ENCODE measurements around the gene SGPP2.
"Not testable (repeated sequence)": the region's sequence is repeated elsewhere in the genome, so short reads cannot be mapped to it uniquely, and the experiment has no call there.

SGPP2 gene

GRCh38 chr2:222427646-222428301 is 3.4 kb downstream of the SGPP2 start:
- no peak for DNase-seq (ENCODE audit: low spot score)

DNA sequence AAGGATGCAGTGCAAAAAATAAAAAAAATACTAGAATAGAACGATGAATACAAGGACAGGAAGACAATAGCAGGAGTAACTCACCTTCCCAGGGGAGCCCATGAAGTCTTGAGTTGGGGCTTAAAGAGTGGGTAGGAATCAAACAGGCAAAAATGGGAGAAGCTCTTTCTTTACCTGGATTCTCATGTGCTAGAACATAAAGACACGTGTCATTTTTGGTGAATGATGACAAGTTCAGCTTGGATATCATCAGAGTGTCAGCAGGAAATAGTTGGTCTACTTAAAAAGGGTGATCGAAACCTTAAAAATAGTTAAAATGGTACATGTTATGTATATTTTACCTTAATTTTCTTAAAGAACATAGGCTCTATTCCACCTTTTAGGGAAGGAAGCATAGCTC is 5.7 kb downstream of the SGPP2 start:
- no peak for DNase-seq (ENCODE audit: low spot score)

- DNase-seq (ENCODE audit: low spot score), result no peak
Measured at GRCh38 chr2:222430681-222431080, 6.3 kb downstream of the SGPP2 start.

DNA sequence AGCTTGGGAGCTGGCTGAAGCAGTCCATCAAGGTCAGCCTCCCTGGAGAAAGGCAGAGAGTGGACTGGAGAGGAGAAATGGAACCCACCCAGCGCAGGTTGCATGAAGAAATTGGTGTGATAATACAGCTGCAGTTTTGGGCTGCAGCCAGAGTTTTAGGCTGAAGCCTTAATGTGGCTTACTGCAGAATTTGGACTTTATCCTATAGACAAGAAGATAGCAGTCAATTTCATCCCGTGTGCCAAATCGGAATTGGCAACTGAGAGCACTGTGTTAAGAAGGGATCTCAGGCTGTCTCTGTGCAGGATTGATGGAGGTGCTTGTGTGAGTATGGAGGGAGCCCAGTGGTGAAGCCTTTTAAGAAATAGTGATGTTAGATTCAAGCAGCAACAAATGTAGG is 7.5 kb downstream of the SGPP2 start:
- no peak for DNase-seq (ENCODE audit: low spot score)

DNA sequence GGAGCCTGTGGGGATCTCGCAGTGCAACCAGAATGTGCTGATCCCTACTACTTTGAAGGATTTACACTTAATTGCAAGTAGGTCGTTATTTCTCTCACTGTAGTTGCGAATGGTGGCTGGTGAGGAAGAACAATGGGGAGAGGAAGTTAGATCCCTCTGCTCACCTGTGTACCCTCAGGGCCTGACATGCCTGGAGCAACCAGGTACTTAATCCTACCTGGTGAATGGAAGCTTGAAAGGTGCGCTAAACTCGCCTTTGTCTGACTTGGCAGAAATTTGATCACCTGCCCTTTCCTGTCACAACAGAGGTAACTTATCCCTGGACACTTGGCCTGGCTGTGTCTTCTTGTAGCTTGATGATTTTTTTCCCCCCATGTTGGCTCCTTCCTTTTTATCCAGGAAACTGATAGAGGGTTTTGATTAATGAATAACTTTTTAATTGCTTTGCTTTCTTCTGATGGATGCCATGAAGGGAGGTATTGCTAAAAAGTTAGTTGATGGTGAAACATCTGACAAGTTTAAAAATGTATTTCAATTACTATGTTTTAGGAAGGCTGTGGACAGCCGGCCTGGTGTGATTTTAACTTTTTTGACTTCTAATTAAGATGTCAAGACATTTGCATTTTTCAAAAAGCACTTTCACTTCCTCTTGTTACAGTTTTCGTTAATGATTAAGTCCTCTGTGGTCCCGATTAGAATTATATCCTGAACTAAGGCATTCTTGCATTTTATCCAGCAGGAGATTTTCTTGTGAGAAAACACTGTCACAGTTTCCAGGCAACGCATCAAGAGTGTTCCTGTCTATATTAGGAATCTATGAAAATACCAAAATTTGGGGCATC is 9.2 kb downstream of the SGPP2 start:
- DNase-seq (ENCODE audit: low spot score), result no peak

- no peak for DNase-seq (ENCODE audit: low spot score)
Measured at GRCh38 chr2:222434204-222434603, 9.9 kb downstream of the SGPP2 start.

- DNase-seq (ENCODE audit: low spot score), result not testable (repeated sequence)
Measured at GRCh38 chr2:222435400-222436039, 11.2 kb downstream of the SGPP2 start.

- DNase-seq (ENCODE audit: low spot score), result no peak
Measured at GRCh38 chr2:222436040-222436413, 11.7 kb downstream of the SGPP2 start.

GRCh38 chr2:222439692-222440091 is 15.3 kb downstream of the SGPP2 start:
- DNase-seq (ENCODE audit: low spot score), result no peak

DNA sequence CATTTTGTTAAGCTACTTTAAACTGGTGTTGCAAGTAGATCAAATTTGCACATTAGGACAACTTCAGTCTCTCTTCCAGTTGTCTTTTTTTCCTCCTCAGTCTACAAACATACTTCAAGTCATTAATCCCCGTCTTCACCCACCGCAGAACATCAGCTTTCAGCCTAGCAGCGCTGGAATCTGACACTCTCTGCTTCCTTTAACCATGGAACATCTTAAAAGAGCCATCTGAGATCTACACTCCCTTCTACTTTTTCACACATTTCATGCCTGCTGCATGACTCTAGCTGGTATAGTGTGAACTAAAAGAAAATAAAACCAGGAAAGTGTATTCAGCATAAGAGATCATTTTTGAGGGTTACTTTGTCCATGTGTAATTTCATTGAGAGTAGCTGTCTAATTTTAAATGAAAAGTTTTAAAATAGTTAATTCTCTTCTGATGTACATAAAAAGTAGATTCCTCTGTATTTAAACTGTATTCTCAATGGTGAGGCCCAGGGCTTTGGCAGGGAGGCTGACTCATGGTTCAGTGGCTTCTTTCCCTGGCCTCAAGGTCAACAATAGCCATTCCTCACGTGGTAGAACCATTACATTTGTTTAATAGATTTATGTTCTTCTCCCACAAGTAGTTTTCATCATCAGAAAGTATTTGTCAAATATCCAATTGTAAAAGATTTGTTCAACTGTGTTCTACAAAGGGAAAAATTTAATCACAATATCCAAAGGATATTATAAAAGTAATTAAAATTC is 16.5 kb downstream of the SGPP2 start:
- DNase-seq (ENCODE audit: low spot score), result peak; percentile 28

DNA sequence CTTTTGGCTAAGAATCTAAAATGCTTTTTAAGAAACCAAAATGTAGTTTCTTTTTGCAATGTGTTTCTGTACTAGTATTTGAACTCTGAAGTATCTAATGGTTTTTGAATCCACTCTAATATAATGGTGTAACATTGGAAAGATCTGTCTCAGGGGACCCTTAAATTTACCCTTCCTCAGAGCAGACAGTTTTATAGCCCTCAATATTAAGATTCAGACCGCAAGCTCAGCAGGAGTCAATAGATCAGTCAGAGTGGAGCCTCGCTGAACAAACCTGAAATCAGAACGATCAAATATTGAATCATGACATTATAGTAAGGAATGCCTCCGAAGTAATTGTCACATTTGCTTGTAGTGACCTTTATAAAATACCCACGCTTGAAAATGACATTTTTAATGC is 18.3 kb downstream of the SGPP2 start:
- DNase-seq (ENCODE audit: low spot score), result no peak

DNA sequence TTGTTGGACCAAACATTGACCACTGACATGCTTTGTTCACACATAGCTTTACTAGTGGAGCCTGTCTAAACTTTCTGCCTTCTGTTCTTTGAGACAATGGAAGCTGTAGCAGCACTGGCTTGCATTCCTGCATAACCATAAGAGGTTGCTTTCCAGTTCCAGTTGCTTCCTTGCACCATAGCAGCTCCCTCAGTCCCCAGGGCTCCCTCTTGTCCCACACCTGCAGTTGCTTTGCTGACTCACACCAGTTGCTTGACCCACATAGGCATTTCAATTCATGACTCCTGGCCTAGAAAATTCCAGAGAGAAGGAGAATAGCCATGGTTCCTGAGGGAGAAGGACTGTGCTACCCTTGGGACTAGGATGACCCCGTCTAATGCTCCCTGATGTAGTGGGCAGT is 20.9 kb downstream of the SGPP2 start:
- DNase-seq (ENCODE audit: low spot score), result no peak

- DNase-seq (ENCODE audit: low spot score), result no peak
Measured at GRCh38 chr2:222447131-222447530, 22.8 kb downstream of the SGPP2 start.

DNA sequence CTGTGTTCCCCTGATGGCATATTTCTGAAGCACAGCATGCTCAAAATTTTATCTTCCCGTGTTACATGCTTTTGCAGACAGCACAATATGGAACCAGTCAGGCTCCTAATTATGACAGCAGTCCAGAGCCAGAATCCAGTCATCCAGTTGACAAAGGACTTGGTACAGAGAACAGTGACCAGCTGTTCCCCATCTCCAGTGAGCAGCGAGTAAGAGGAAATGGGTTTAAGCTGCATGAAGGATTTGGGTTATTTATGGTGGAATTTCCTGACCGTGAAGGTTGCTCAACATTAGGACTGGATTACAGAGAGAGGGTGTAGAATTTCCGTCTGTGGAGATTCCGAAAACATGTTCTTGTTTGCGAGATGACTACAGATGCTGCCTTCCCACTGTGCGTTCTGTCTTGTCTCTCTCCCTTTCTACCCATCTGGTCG is 24.4 kb downstream of the SGPP2 start:
- no peak for DNase-seq (ENCODE audit: low spot score)

DNA sequence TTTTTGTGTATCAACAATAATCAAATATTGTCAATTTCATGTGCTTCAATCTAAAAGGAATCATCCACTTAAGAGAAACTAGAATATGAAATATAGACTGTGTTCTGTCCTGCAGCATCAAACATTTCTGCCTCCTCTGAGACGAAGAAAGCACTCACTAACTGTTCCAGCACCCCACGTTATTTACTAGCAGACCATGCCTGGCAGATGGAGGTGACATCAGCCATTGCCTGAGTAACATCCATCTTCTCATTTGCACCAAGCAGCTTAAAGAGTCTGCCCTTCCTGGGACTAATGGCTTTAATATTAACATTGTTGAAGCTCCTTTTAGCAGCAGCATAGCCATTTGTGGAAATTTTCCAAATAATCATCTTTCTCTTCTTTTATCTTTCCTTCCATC is 25.7 kb downstream of the SGPP2 start:
- DNase-seq (ENCODE audit: low spot score), result no peak

DNA sequence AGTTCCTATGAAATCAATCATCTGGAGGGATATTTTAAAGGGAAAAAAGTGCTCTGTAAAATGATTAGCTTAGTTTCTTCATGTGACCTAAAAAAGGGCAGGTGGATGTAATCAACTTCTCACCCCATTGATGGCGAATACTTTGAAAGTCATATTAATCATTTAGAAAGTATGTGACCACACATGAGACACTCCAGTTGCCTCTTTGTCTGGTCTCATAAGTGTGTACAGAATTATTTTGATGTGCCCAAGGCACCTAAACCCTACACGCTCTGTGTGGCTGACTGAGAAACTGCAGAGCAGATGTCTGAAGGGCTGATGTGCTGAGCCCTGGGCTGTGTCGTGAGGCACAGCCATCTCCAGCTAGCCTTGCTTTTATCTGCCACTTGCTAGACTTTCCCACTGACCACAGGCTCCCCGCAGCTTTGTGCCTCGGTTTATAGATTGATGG is 26.9 kb downstream of the SGPP2 start:
- DNase-seq (ENCODE audit: low spot score), result no peak

GRCh38 chr2:222452422-222452950 is 28.1 kb downstream of the SGPP2 start:
- DNase-seq (ENCODE audit: low spot score), result no peak

- DNase-seq (ENCODE audit: low spot score), result no peak
Measured at GRCh38 chr2:222456479-222457077, 32.2 kb downstream of the SGPP2 start.

- DNase-seq (ENCODE audit: low spot score), result no peak
Measured at GRCh38 chr2:222459983-222460382, 35.6 kb downstream of the SGPP2 start.

GRCh38 chr2:222465746-222466145 is 41.4 kb downstream of the SGPP2 start:
- no peak for DNase-seq (ENCODE audit: low spot score)

DNA sequence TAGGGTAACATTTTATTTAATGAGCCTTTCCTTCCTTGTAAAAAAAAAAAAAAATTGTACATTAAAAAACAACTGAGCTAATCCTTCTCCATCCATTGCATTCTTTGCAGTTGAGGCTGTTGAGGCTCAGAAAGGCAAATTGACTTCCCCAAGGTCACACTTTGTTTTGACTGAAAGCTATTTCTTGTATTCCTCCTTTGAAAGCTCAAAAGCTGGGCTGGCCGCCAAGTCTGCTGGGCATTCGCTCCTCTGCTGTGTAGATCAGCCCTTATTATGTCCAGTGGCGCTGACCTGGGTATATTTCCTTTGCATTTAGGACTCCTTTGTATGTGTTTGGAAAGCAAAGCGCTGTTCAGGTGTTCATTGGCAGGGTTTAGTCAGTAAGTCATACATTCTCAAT is 44.0 kb downstream of the SGPP2 start:
- peak; percentile 51 for DNase-seq (ENCODE audit: low spot score)
